ENCODE results near the gene ZNF574. TPM values are rescaled to one million over a fixed set of nuclear protein-coding genes. Genes with fewer than 3 reads are reported as not detected.

The ZNF574 gene
- total RNA-seq, 4 donors from 2014 or later = 16.0 to 22.8 (median 21.1) TPM

- intact Hi-C loops (cut with DNase I) = no loop called here
- TF ChIP-seq CTCF (IDR thresholded peaks at IDR 0.05) (no peak), POLR2A (IDR thresholded peaks at IDR 0.05) (peak in 1 of 2 donors; percentile 61)
- H3K27me3 ChIP-seq = no peaks in the 10 kb centered on the region
- peak within 1 kb of the TSS; percentile 19 to 41 (median 32) for H3K4me3 ChIP-seq (replicated peaks in 1 of 3)
- DNase-seq = peak; percentile 68 to 69
- WGBS, 2 donors = 4 to 5% methylated on average over 21 to 28 of the region's 29 CpGs
- H3K36me3 ChIP-seq = no peaks in the 10 kb centered on the region
- H3K9me3 ChIP-seq = no peaks in the 10 kb centered on the region
- peaks cover 12 to 15% of the 10 kb centered on the region in 2 donors for H3K4me1 ChIP-seq
- H3K27ac ChIP-seq = peak within 1 kb of the TSS; percentile 35 to 51 (median 46)
These were observed 6.2 kb upstream of the ZNF574 start, which contains the start of gene GRIK5 for GRCh38 chr19:42069619-42070351. Gene GRIK5, minus strand, starts transcription at chr19:42070206. Its CDS starts 4,436 bp downstream, at chr19:42065770.

- Histone ChIP-seq H3K9me3 (no peaks in the 10 kb centered on the region), H3K4me3 (replicated peaks in 1 of 3) (no peak overlapping the region), H3K27ac (no peak overlapping the region), H3K27me3 (no peaks in the 10 kb centered on the region), H3K36me3 (no peaks in the 10 kb centered on the region), H3K4me1 (peaks cover 16 to 18% of the 10 kb centered on the region in 2 donors)
- 92 to 96% methylated on average over 12 of the region's 12 CpGs for WGBS, 2 donors
- no peak for TF ChIP-seq POLR2A (IDR thresholded peaks at IDR 0.05)
- no peak for TF ChIP-seq CTCF (IDR thresholded peaks at IDR 0.05)
- intact Hi-C loops (cut with DNase I) = no loop called here
- no peak for DNase-seq
These were observed 4.7 kb upstream of the ZNF574 start for GRCh38 chr19:42071247-42071646.

- peaks cover 23 to 25% of the 10 kb centered on the region in 2 donors for H3K4me1 ChIP-seq
- peak overlapping the region; percentile 89 to 99 (median 98) for H3K27ac ChIP-seq
- WGBS, 2 donors = 62 to 65% methylated on average over 27 of the region's 27 CpGs
- no peak for TF ChIP-seq CTCF (IDR thresholded peaks at IDR 0.05)
- H3K9me3 ChIP-seq = no peaks in the 10 kb centered on the region
- peak; percentile 8 to 23 for DNase-seq
- no peaks in the 10 kb centered on the region for H3K27me3 ChIP-seq
- H3K4me3 ChIP-seq (replicated peaks in 1 of 3) = peak overlapping the region; percentile 51 to 70 (median 69)
- peaks cover 11 to 14% of the 10 kb centered on the region in 2 donors for H3K36me3 ChIP-seq
- intact Hi-C loops (cut with DNase I) = no loop called here
These were observed 1.2 kb upstream of the ZNF574 start for GRCh38 chr19:42074513-42075363.

- Histone ChIP-seq H3K27me3 (no peaks in the 10 kb centered on the region), H3K27ac (peak overlapping the region; percentile 89 to 99 (median 98)), H3K9me3 (no peaks in the 10 kb centered on the region), H3K36me3 (peaks cover 16 to 19% of the 10 kb centered on the region in 2 donors), H3K4me3 (replicated peaks in 1 of 3) (peak overlapping the region; percentile 51 to 70 (median 69)), H3K4me1 (peaks cover 20 to 21% of the 10 kb centered on the region in 2 donors)
- TF ChIP-seq CTCF (IDR thresholded peaks at IDR 0.05) (no peak), POLR2A (IDR thresholded peaks at IDR 0.05) (no peak)
- intact Hi-C loops (cut with DNase I) = no loop called here
- 0 to 8% methylated on average over 3 of the region's 3 CpGs for WGBS, 2 donors
- no peak for DNase-seq
These were observed 676 bp upstream of the ZNF574 start for GRCh38 chr19:42075364-42075615.
